Keratinocyte (primary cell): ENCODE data around the gene GRK5. TPM values are rescaled to one million over a fixed set of nuclear protein-coding genes. Genes with fewer than 3 reads are reported as not detected.

Experiments
- DNase-seq: peaks from one replicate; pipeline ENCODE4 v3.0.0-alpha.2; 2011; ENCODE audit warnings: low read depth, missing footprints, low spot score
- FAIRE-seq: peaks from 2 replicates; lab custom pipeline; 2011; peaks lifted over from hg19 to GRCh38; lab: Jason Lieb, UNC
- H2AFZ ChIP-seq: 2 replicates; pipeline ENCODE4 v1.6.0; 2012; ENCODE audit warnings: low read length, control low read depth, inconsistent platforms; ENCODE audit not compliant: control insufficient read depth
- H3K27ac ChIP-seq: 2 replicates; pipeline ENCODE4 v1.5.1; 2011; ENCODE audit warnings: low read length; ENCODE audit not compliant: control insufficient read depth, insufficient read depth
- H3K27me3 ChIP-seq: 3 replicates; pipeline ENCODE4 v1.6.0; 2011; ENCODE audit warnings: low read length; ENCODE audit not compliant: control insufficient read depth, insufficient read depth; ENCODE audit errors: extremely low read depth
- H3K36me3 ChIP-seq, 2 experiments: 2 replicates in 1 of 2; 3 replicates in 1 of 2; pipeline ENCODE4 v1.5.1; 2011; ENCODE audit warnings: low read length in 2 of 2, mild to moderate bottlenecking in 1 of 2; ENCODE audit not compliant: control insufficient read depth in 2 of 2, insufficient read depth in 2 of 2; ENCODE audit errors: extremely low read depth in 1 of 2
- H3K4me1 ChIP-seq: 3 replicates; pipeline ENCODE4 v1.5.1; 2011; ENCODE audit warnings: low read length; ENCODE audit not compliant: control insufficient read depth, insufficient read depth; ENCODE audit errors: extremely low read depth
- H3K4me2 ChIP-seq: 3 replicates; pipeline ENCODE4 v1.6.0; 2011; ENCODE audit warnings: low read depth, low read length; ENCODE audit not compliant: control insufficient read depth, insufficient read depth; ENCODE audit errors: extremely low read depth
- H3K4me3 ChIP-seq, 3 experiments: fragments of 200-600 bp in 1 of 3; sonication (generic) in 1 of 3; 2 replicates in 2 of 3; 3 replicates in 1 of 3; pipeline ENCODE4 v1.5.1; 2011 to 2016; ENCODE audit warnings: low read length in 3 of 3, mild to moderate bottlenecking in 3 of 3, control low read depth in 2 of 3, inconsistent platforms in 1 of 3, low read depth in 1 of 3, mixed read lengths in 1 of 3, mixed run types in 1 of 3, moderate library complexity in 1 of 3; ENCODE audit not compliant: control insufficient read depth in 2 of 3, insufficient read depth in 2 of 3; ENCODE audit errors: extremely low read depth in 1 of 3
- H3K79me2 ChIP-seq: 2 replicates; pipeline ENCODE4 v1.6.0; 2012; ENCODE audit warnings: low read length; ENCODE audit not compliant: control insufficient read depth, insufficient read depth
- H3K9ac ChIP-seq: 3 replicates; pipeline ENCODE4 v1.6.0; 2011; ENCODE audit warnings: low read length; ENCODE audit not compliant: control insufficient read depth, insufficient read depth; ENCODE audit errors: extremely low read depth
- H3K9me1 ChIP-seq: 3 replicates; pipeline ENCODE4 v1.6.0; 2011; ENCODE audit warnings: low read length; ENCODE audit not compliant: control insufficient read depth, insufficient read depth; ENCODE audit errors: extremely low read depth
- H3K9me3 ChIP-seq: 2 replicates; pipeline ENCODE4 v1.5.1; 2012; ENCODE audit warnings: low read depth, low read length; ENCODE audit not compliant: control insufficient read depth
- H4K20me1 ChIP-seq: 3 replicates; pipeline ENCODE4 v1.6.0; 2011; ENCODE audit warnings: low read length; ENCODE audit not compliant: control insufficient read depth, insufficient read depth; ENCODE audit errors: extremely low read depth
- EZH2 ChIP-seq: IDR thresholded peaks from one replicate; pipeline ENCODE4 v1.6.1; 2012; ENCODE audit warnings: inconsistent platforms, mild to moderate bottlenecking, low read length, moderate library complexity
- dilution Hi-C: fragments of 300-500 bp; cut with MboI; formaldehyde crosslinking; loops from one replicate; pipeline ENCODE4 v1.7.0; 2020; ENCODE audit warnings: low sequenced_read_pairs; ENCODE audit not compliant: extremely low pct_ligation_motif_present
- polyA plus RNA-seq, 5 experiments: library from polyadenylated mRNA; depleted of rRNA in 3 of 5; stranded (reverse) in 3 of 5; stranded (forward) in 1 of 5; unstranded in 1 of 5; fragments of >200 nt; gene quantifications; 1 replicate in 1 of 5; 2 replicates in 3 of 5; 3 replicates in 1 of 5; pipeline versions ENCODE4 v1.2.1 to v1.2.3, GENCODE V29; 2011 to 2012; ENCODE audit warnings: missing spikeins in 2 of 5, low read depth in 1 of 5, low replicate concordance in 1 of 5
- TF ChIP-seq, protein P1 (sequence below), 3 experiments: IDR thresholded peaks in 1 of 3; conservative IDR thresholded peaks in 1 of 3; optimal IDR thresholded peaks in 1 of 3; 2 replicates in 2 of 3; 3 replicates in 1 of 3; pipeline versions ENCODE3 to v1.5.1; 2011; ENCODE audit warnings: low read length in 3 of 3, mild to moderate bottlenecking in 3 of 3, moderate library complexity in 2 of 3, control low read depth in 1 of 3, inconsistent platforms in 1 of 3; ENCODE audit not compliant: insufficient read depth in 2 of 3; ENCODE audit errors: extremely low read depth in 1 of 3

GRK5 gene
- polyA plus RNA-seq, 1 donor (not counting 4 experiments of a cell fraction or from before 2014, with no cell fraction given) = 7.6 TPM

- Histone ChIP-seq H3K9me1 (no peaks in the 10 kb centered on the region), H4K20me1 (no peaks in the 10 kb centered on the region), H3K27me3 (no peaks in the 10 kb centered on the region), H3K9ac (no peak overlapping the region), H2AFZ (no peak overlapping the region), H3K9me3 (no peaks in the 10 kb centered on the region), H3K4me2 (no peak overlapping the region), H3K4me1 (no peaks in the 10 kb centered on the region), H3K79me2 (no peaks in the 10 kb centered on the region), H3K36me3 (no peaks in the 10 kb centered on the region), H3K27ac (no peak overlapping the region), H3K4me3 (no peak overlapping the region)
- no peak for DNase-seq
- no peak for FAIRE-seq
- no peak for TF ChIP-seq EZH2
- TF ChIP-seq, protein P1, sequence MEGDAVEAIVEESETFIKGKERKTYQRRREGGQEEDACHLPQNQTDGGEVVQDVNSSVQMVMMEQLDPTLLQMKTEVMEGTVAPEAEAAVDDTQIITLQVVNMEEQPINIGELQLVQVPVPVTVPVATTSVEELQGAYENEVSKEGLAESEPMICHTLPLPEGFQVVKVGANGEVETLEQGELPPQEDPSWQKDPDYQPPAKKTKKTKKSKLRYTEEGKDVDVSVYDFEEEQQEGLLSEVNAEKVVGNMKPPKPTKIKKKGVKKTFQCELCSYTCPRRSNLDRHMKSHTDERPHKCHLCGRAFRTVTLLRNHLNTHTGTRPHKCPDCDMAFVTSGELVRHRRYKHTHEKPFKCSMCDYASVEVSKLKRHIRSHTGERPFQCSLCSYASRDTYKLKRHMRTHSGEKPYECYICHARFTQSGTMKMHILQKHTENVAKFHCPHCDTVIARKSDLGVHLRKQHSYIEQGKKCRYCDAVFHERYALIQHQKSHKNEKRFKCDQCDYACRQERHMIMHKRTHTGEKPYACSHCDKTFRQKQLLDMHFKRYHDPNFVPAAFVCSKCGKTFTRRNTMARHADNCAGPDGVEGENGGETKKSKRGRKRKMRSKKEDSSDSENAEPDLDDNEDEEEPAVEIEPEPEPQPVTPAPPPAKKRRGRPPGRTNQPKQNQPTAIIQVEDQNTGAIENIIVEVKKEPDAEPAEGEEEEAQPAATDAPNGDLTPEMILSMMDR (optimal IDR thresholded peaks at IDR 0.05 in 1 of 3, IDR thresholded peaks at IDR 0.05 in 1 of 3, conservative IDR thresholded peaks at IDR 0.05 in 1 of 3; ENCODE audit: extremely low read depth in 1 of 3, insufficient read depth in 2 of 3, low read length in 3 of 3) = no peak
- dilution Hi-C loops = loop anchor here (25.0 kb wide), 1 partner anchor 197 kb away; the partner anchor contains the start of gene GRK5
Observed at GRCh38 chr10:119408969-119409371, 201.6 kb downstream of the GRK5 start.

DNA sequence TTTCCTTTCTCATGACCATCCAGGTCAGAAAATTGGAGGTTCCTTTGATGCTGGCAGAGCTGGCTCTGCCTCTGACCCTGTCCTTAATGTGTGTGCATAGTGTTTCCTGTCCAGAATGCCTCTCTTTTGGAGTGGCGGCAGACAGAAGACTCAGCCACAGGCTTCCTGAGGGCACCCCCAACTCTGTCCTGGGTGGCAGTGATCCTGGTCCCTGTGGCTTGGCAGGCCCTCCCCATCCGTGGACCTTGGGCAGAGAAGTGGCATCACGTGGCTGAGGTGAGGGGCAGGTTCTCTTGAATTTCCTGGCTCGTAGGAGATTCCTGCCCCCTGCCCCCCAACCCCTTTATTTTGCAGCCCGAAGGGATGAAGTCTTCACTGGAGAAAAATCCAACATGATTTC, 202.0 kb downstream of the GRK5 start:
- Histone ChIP-seq H4K20me1 (no peaks in the 10 kb centered on the region), H3K4me1 (no peaks in the 10 kb centered on the region), H3K4me3 (no peak overlapping the region), H3K27me3 (no peaks in the 10 kb centered on the region), H2AFZ (no peak overlapping the region), H3K36me3 (no peaks in the 10 kb centered on the region), H3K9me3 (no peaks in the 10 kb centered on the region), H3K9ac (no peak overlapping the region), H3K9me1 (no peaks in the 10 kb centered on the region), H3K79me2 (no peaks in the 10 kb centered on the region), H3K27ac (no peak overlapping the region), H3K4me2 (no peak overlapping the region)
- dilution Hi-C loops = loop anchor here (25.0 kb wide), 1 partner anchor 197 kb away; the partner anchor contains the start of gene GRK5
- FAIRE-seq (no peak), DNase-seq (no peak)
- TF ChIP-seq EZH2 = no peak
- TF ChIP-seq, protein P1 (optimal IDR thresholded peaks at IDR 0.05 in 1 of 3, IDR thresholded peaks at IDR 0.05 in 1 of 3, conservative IDR thresholded peaks at IDR 0.05 in 1 of 3; ENCODE audit: extremely low read depth in 1 of 3, insufficient read depth in 2 of 3, low read length in 3 of 3) = no peak
